NK-92 (cell line): ENCODE measurements around the gene MRPL11.

ENCODE experiments used
- DNase-seq: peaks from one replicate; lab custom pipeline; 2025; ENCODE audit not compliant: unreplicated experiment; lab: John Stamatoyannopoulos, UW

The MRPL11 gene

GRCh38 chr11:66393954-66394353 lies 44.7 kb downstream of the MRPL11 start:
- no peak for DNase-seq

- no peak for DNase-seq
Observed at GRCh38 chr11:66391322-66391721, 47.3 kb downstream of the MRPL11 start.

- no peak for DNase-seq
Observed at GRCh38 chr11:66388780-66389386, 49.8 kb downstream of the MRPL11 start.

- no peak for DNase-seq
Observed at GRCh38 chr11:66386171-66387069, 52.2 kb downstream of the MRPL11 start.
